Endothelial cell of umbilical vein (primary cell): ENCODE data around the gene PHLDB2. TPM values are rescaled to one million over a fixed set of nuclear protein-coding genes. Genes with fewer than 3 reads are reported as not detected.

Source experiments
- BruUV-seq: library from RNA; stranded (reverse); fragments of 400-500 nt; replicated peaks from 2 replicates; lab custom pipeline; 2021; lab: Mats Ljungman, UMichigan
- CTCF ChIA-PET: fragments of 300-600, 350-600 bp; sonication (Branson Sonifier 250); formaldehyde crosslinking; loops from one replicate; lab custom pipeline; 2021; ENCODE audit warnings: antibody characterized with exemption, inconsistent platforms; lab: Charles Lee
- POLR2A ChIA-PET: fragments of 300-600, 350-600 bp; sonication (Branson Sonifier 250); formaldehyde crosslinking; loops from one replicate; lab custom pipeline; 2021; ENCODE audit warnings: antibody characterized with exemption, inconsistent platforms; lab: Charles Lee
- DNase-seq: peaks from one replicate; pipeline ENCODE4 v3.0.0-alpha.2; 2011; ENCODE audit warnings: low read depth, low spot score
- FAIRE-seq: peaks from 2 replicates; lab custom pipeline; 2011; peaks lifted over from hg19 to GRCh38; lab: Jason Lieb, UNC
- H2AFZ ChIP-seq: 2 replicates; pipeline ENCODE4 v1.6.0; 2012; ENCODE audit warnings: low read depth, low read length, control low read depth, inconsistent platforms
- H3K27ac ChIP-seq: 2 replicates; pipeline ENCODE4 v1.5.1; 2011; ENCODE audit warnings: low read depth, mild to moderate bottlenecking, control low read depth, low read length, moderate library complexity; ENCODE audit not compliant: insufficient read depth
- H3K27me3 ChIP-seq, 2 experiments: 2 replicates each; pipeline versions ENCODE4 v1.6.0 to v1.6.1; 2011; ENCODE audit warnings: low read length in 2 of 2, mixed read lengths in 1 of 2; ENCODE audit not compliant: control insufficient read depth in 2 of 2, insufficient read depth in 2 of 2
- H3K36me3 ChIP-seq, 2 experiments: 2 replicates in 1 of 2; 3 replicates in 1 of 2; pipeline ENCODE4 v1.5.1; 2011; ENCODE audit warnings: low read length in 2 of 2, mild to moderate bottlenecking in 1 of 2, moderate library complexity in 1 of 2; ENCODE audit not compliant: control insufficient read depth in 2 of 2, insufficient read depth in 2 of 2; ENCODE audit errors: extremely low read depth in 1 of 2
- H3K4me1 ChIP-seq: 3 replicates; pipeline ENCODE4 v1.5.1; 2011; ENCODE audit warnings: mild to moderate bottlenecking, low read length; ENCODE audit not compliant: control insufficient read depth, insufficient read depth; ENCODE audit errors: extremely low read depth
- H3K4me2 ChIP-seq: 2 replicates; pipeline ENCODE4 v1.6.1; 2011; ENCODE audit warnings: low read length, control low read depth, mixed read lengths; ENCODE audit not compliant: insufficient read depth
- H3K4me3 ChIP-seq, 3 experiments: fragments of 200-600 bp in 1 of 3; sonication (generic), shearing (Covaris generic) in 1 of 3; replicated peaks in 1 of 3; 2 replicates each; pipeline ENCODE4 v1.5.1; 2011 to 2016; ENCODE audit warnings: control low read depth in 3 of 3, low read length in 3 of 3, mild to moderate bottlenecking in 2 of 3, inconsistent platforms in 1 of 3, low read depth in 1 of 3, moderate library complexity in 1 of 3; ENCODE audit not compliant: insufficient read depth in 1 of 3
- H3K79me2 ChIP-seq: 2 replicates; pipeline ENCODE4 v1.6.0; 2012; ENCODE audit warnings: low read length, inconsistent platforms; ENCODE audit not compliant: control insufficient read depth, insufficient read depth
- H3K9ac ChIP-seq: replicated peaks from 2 replicates; pipeline ENCODE3; 2011; ENCODE audit warnings: low read length, control low read depth; ENCODE audit not compliant: insufficient read depth; ENCODE audit errors: extremely low read depth
- H3K9me1 ChIP-seq: replicated peaks from 3 replicates; pipeline ENCODE4 v1.6.0; 2011; ENCODE audit warnings: mild to moderate bottlenecking, low read length; ENCODE audit not compliant: control insufficient read depth, insufficient read depth; ENCODE audit errors: extremely low read depth
- H3K9me3 ChIP-seq: replicated peaks from 2 replicates; pipeline ENCODE4 v1.5.1; 2012; ENCODE audit warnings: low read length, inconsistent platforms; ENCODE audit not compliant: control insufficient read depth, insufficient read depth
- H4K20me1 ChIP-seq: replicated peaks from 2 replicates; pipeline ENCODE3; 2011; ENCODE audit warnings: mild to moderate bottlenecking, low read length; ENCODE audit not compliant: control insufficient read depth, insufficient read depth; ENCODE audit errors: extremely low read depth
- GATA2 ChIP-seq: IDR thresholded peaks from 2 replicates; pipeline ENCODE4 v1.7.0; 2011; ENCODE audit warnings: low read depth, mild to moderate bottlenecking, moderate library complexity, mixed read lengths, low read length; ENCODE audit not compliant: insufficient read length, insufficient read depth
- JUN ChIP-seq: IDR thresholded peaks from 2 replicates; pipeline ENCODE4 v1.6.1; 2011; ENCODE audit warnings: borderline replicate concordance, low read depth; ENCODE audit not compliant: insufficient read length, insufficient read depth
- POLR2A ChIP-seq: IDR thresholded peaks from 2 replicates; pipeline ENCODE4 v1.6.1; 2012; ENCODE audit warnings: low read depth, mild to moderate bottlenecking, control low read depth, low read length
- dilution Hi-C: fragments of 300-500 bp; cut with MboI; formaldehyde crosslinking; loops from one replicate; pipeline ENCODE4 v1.15.0; 2019; ENCODE audit warnings: low sequenced_read_pairs; ENCODE audit not compliant: extremely low pct_ligation_motif_present
- intact Hi-C: fragments of 100-400 bp; cut with micrococcal nuclease; formaldehyde crosslinking; loops from one replicate; pipeline ENCODE4 v1.10.0; 2022
- polyA plus RNA-seq, 4 experiments: library from polyadenylated mRNA; depleted of rRNA in 3 of 4; stranded (reverse) in 3 of 4; unstranded in 1 of 4; fragments of >200 nt; gene quantifications; 2 replicates each; pipeline versions ENCODE4 v1.2.1 to v1.2.3, GENCODE V29; 2011 to 2012; ENCODE audit warnings: missing spikeins in 1 of 4
- total RNA-seq: library from RNA; stranded (reverse); gene quantifications from 2 replicates; pipeline ENCODE4 v1.2.3, GENCODE V29; 2021
- TF ChIP-seq, protein P1 (sequence below), 2 donors: IDR thresholded peaks; 1 replicate in 1 of 2; 2 replicates in 1 of 2; pipeline ENCODE4 v1.5.1; 2011; ENCODE audit warnings: low read length in 2 of 2, mild to moderate bottlenecking in 2 of 2, moderate library complexity in 2 of 2, control low read depth in 1 of 2, inconsistent platforms in 1 of 2, low read depth in 1 of 2; ENCODE audit not compliant: insufficient read depth in 1 of 2; ENCODE audit errors: extremely low read depth in 1 of 2

The PHLDB2 gene
- total and polyA plus RNA-seq, 2 donors (not counting 3 experiments of a cell fraction or from before 2014, with no cell fraction given), result 22.4 to 104 TPM

DNA sequence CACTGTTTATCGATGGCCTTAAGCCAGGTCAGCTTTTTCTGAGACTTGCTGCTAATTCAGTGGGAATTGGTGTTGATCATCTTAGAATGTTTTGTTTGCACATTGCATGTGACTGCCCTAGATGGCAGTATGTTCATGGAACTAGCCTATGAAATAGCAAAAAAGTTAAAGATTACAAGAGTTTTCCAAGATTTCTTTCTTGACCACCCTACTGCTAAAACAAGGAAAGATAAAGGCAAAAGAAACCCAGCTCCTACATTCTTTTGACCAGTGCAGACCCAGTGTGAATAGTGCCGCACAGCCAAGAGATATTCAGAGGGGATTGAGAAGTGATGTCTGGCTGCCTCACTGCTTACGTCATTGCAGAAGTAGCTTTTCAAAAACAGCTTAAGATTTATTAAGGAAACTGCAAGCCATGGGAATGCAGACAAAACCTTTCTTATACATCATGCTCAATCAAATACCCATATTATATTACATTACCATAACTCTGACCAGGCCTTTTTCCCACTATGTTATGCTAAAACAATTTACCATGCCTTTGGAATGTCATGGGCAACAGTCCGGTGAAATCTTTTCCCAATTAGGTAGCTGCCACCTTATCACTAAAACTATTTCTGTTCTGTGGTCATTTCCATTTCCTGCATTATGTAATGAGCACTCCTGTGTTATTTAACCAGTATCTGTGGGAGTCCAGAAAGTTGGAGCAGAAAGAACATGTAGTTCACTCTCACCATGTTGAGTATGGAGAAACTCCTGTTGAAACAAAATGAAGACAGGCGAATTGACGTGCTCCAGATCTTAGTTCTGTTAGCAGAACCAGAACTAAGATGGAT lies 6.0 kb downstream of the PHLDB2 start:
- Histone ChIP-seq H3K4me2 (peak overlapping the region; percentile 87), H3K9me1 (no peaks in the 10 kb centered on the region), H2AFZ (no peak overlapping the region), H3K9ac (peak overlapping the region; percentile 90), H3K27ac (peak overlapping the region; percentile 96), H3K9me3 (no peaks in the 10 kb centered on the region), H3K4me1 (peaks cover 55% of the 10 kb centered on the region), H4K20me1 (no peaks in the 10 kb centered on the region), H3K27me3 (no peaks in the 10 kb centered on the region), H3K4me3 (peak overlapping the region in 1 of 3 experiments; percentile 29), H3K79me2 (peaks cover 85% of the 10 kb centered on the region), H3K36me3 (no peaks in the 10 kb centered on the region)
- intact Hi-C loops, result loop anchor here (1.0 to 2.0 kb wide), 6 partner anchors 18 to 196 kb away; no protein-coding TSS in a partner anchor
- TF ChIP-seq, protein P1, sequence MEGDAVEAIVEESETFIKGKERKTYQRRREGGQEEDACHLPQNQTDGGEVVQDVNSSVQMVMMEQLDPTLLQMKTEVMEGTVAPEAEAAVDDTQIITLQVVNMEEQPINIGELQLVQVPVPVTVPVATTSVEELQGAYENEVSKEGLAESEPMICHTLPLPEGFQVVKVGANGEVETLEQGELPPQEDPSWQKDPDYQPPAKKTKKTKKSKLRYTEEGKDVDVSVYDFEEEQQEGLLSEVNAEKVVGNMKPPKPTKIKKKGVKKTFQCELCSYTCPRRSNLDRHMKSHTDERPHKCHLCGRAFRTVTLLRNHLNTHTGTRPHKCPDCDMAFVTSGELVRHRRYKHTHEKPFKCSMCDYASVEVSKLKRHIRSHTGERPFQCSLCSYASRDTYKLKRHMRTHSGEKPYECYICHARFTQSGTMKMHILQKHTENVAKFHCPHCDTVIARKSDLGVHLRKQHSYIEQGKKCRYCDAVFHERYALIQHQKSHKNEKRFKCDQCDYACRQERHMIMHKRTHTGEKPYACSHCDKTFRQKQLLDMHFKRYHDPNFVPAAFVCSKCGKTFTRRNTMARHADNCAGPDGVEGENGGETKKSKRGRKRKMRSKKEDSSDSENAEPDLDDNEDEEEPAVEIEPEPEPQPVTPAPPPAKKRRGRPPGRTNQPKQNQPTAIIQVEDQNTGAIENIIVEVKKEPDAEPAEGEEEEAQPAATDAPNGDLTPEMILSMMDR (IDR thresholded peaks at IDR 0.05; ENCODE audit: extremely low read depth in 1 of 2, insufficient read depth in 1 of 2, low read depth in 1 of 2, low read length in 2 of 2), result peak in 1 of 2 donors; percentile 22
- TF ChIP-seq JUN (peak; percentile 91), GATA2 (peak; percentile 53), POLR2A (no peak)
- ChIA-PET CTCF (interaction anchor here (0.6 to 8.7 kb wide), 36 partner anchors 9 to 247 kb away, joined by 3 to 424 read pairs (median 6); partner anchors contain the start of gene ABHD10), POLR2A (interaction anchor here (0.7 to 2.2 kb wide), 3 partner anchors 9 to 71 kb away, joined by 3 to 5 read pairs (median 4); no protein-coding TSS in a partner anchor)
- DNase-seq (peak; percentile 90), FAIRE-seq (peak; percentile 76)
- BruUV-seq, result TSS peak; percentile 62
- dilution Hi-C loops, result loop anchor here (25.0 kb wide), 1 partner anchor 128 kb away; no protein-coding TSS in a partner anchor
